BJ (cell line): ENCODE measurements around the gene KLHDC7B. TPM values are rescaled to one million over a fixed set of nuclear protein-coding genes. Genes with fewer than 3 reads are reported as not detected.
"Not testable (repeated sequence)": the region's sequence is repeated elsewhere in the genome, so short reads cannot be mapped to it uniquely, and the experiment has no call there.

Experiments used
- CTCF ChIA-PET: fragments of 350-600 bp; formaldehyde crosslinking; extraction: SDS; loops from one replicate; lab custom pipeline; 2021; ENCODE audit warnings: antibody characterized with exemption, inconsistent platforms; lab: Yijun Ruan, JAX
- POLR2A ChIA-PET: fragments of 300-600 bp; sonication (Branson Sonifier 250); formaldehyde crosslinking; extraction: SDS; loops from one replicate; lab custom pipeline; 2021; ENCODE audit warnings: antibody characterized with exemption; lab: Charles Lee
- DNase-seq: peaks from one replicate; pipeline ENCODE4 v3.0.0-alpha.2; 2011; ENCODE audit warnings: low read depth
- H3K27me3 ChIP-seq: 2 replicates; pipeline ENCODE4 v1.6.0; 2011; ENCODE audit warnings: low read length; ENCODE audit not compliant: control insufficient read depth, insufficient read depth
- H3K36me3 ChIP-seq: 2 replicates; pipeline ENCODE4 v1.5.1; 2011; ENCODE audit warnings: low read length; ENCODE audit not compliant: control insufficient read depth, insufficient read depth
- H3K4me3 ChIP-seq: 2 replicates; pipeline ENCODE4 v1.5.1; 2011; ENCODE audit warnings: low read depth, mild to moderate bottlenecking, control low read depth, low read length
- CTCF ChIP-seq: IDR thresholded peaks from 2 replicates; pipeline ENCODE4 v1.5.1; 2011; ENCODE audit warnings: low read depth, mild to moderate bottlenecking, control low read depth, inconsistent platforms, low read length, moderate library complexity; ENCODE audit not compliant: insufficient read depth
- polyA plus RNA-seq: library from polyadenylated mRNA; depleted of rRNA; stranded (reverse); fragments of >200 nt; gene quantifications from 2 replicates; pipeline ENCODE4 v1.2.3, GENCODE V29; 2011

KLHDC7B gene
- polyA plus RNA-seq, 1 experiment = 0.34 TPM

- no peak for TF ChIP-seq CTCF
- Histone ChIP-seq H3K27me3 (no peaks in the 10 kb centered on the region), H3K4me3 (no peak overlapping the region), H3K36me3 (no peaks in the 10 kb centered on the region)
- ChIA-PET CTCF (interaction anchor here (0.6 to 1.0 kb wide), 3 partner anchors 70 to 242 kb away, joined by 3 read pairs; no protein-coding TSS in a partner anchor), POLR2A (no interaction called here)
- DNase-seq = no peak
Observed at GRCh38 chr22:50532824-50533796, 12.6 kb upstream of the KLHDC7B start.

- DNase-seq, POLR2A ChIA-PET, H3K4me3 ChIP-seq, H3K27me3 ChIP-seq, H3K36me3 ChIP-seq: not testable (repeated sequence)
- CTCF ChIA-PET = interaction anchor here (0.6 to 1.5 kb wide), 2 partner anchors 29 to 241 kb away, joined by 3 to 4 read pairs; partner anchors contain the start of gene SYCE3
Observed at GRCh38 chr22:50533856-50534711, 11.6 kb upstream of the KLHDC7B start.

- Histone ChIP-seq H3K36me3 (no peaks in the 10 kb centered on the region), H3K27me3 (no peaks in the 10 kb centered on the region), H3K4me3 (no peak overlapping the region)
- ChIA-PET POLR2A (interaction anchor here (0.6 kb wide), 1 partner anchor 18 kb away, joined by 3 read pairs; no protein-coding TSS in a partner anchor), CTCF (interaction anchor here (1.5 to 2.0 kb wide), 2 partner anchors 9 to 28 kb away, joined by 4 to 6 read pairs; partner anchors contain the start of genes SCO2 and SYCE3)
- no peak for DNase-seq
- no peak for TF ChIP-seq CTCF
Observed at GRCh38 chr22:50535113-50535512, 10.6 kb upstream of the KLHDC7B start.

- no peak for DNase-seq
- Histone ChIP-seq H3K36me3 (no peaks in the 10 kb centered on the region), H3K4me3 (no peak overlapping the region), H3K27me3 (no peaks in the 10 kb centered on the region)
- POLR2A ChIA-PET = no interaction called here
- CTCF ChIA-PET = interaction anchor here (2.0 kb wide), 1 partner anchor 10 kb away, joined by 6 read pairs; the partner anchor contains the start of gene SCO2
- no peak for TF ChIP-seq CTCF
Observed at GRCh38 chr22:50536226-50536625, 9.5 kb upstream of the KLHDC7B start.

GRCh38 chr22:50537765-50538164, 7.9 kb upstream of the KLHDC7B start:
- ChIA-PET POLR2A (no interaction called here), CTCF (interaction anchor here (1.3 kb wide), 1 partner anchor 12 kb away, joined by 7 read pairs; the partner anchor contains the start of gene SCO2)
- TF ChIP-seq CTCF = no peak
- H3K27me3 ChIP-seq = no peaks in the 10 kb centered on the region
- no peak overlapping the region for H3K4me3 ChIP-seq
- no peak for DNase-seq
- no peaks in the 10 kb centered on the region for H3K36me3 ChIP-seq
